ENCODE data around the gene MAP4K3. TPM values are rescaled to one million over a fixed set of nuclear protein-coding genes. Genes with fewer than 3 reads are reported as not detected.

Gene MAP4K3
- total and polyA plus RNA-seq, 2 of the 4 experiments (the other 2 are of a cell fraction): 13.2 to 32.6 TPM

- Histone ChIP-seq H2AFZ (replicated peaks; ENCODE audit: low read length, poor library complexity) (no peak overlapping the region), H3K79me1 (ENCODE audit: low read depth in 1 of 2, low read length in 2 of 2) (peaks cover 3 to 10% of the 10 kb centered on the region in 2 experiments; a peak in 2 of 4 replicates), H4K20me1 (ENCODE audit: insufficient read depth, low read length) (no peaks in the 10 kb centered on the region), H3K9ac (ENCODE audit: low read depth, low read length) (no peak overlapping the region), H3K27ac (ENCODE audit: insufficient read depth, low read length) (no peak overlapping the region), H2AK5ac (ENCODE audit: low read depth, low read length) (no peak overlapping the region), H3K4me2 (ENCODE audit: low read depth, low read length) (no peak overlapping the region), H3K4me3 (ENCODE audit: insufficient read depth, low read depth, low read length) (no peak overlapping the region), H4K91ac (ENCODE audit: insufficient read depth, low read depth, low read length) (no peak overlapping the region), H3K9me1 (ENCODE audit: insufficient read depth, low read length) (peaks cover 10% of the 10 kb centered on the region), H2BK120ac (ENCODE audit: low read depth, low read length) (no peak overlapping the region), H3K4ac (ENCODE audit: low read depth, low read length) (no peak overlapping the region), H3K9me3 (ENCODE audit: control insufficient read depth, insufficient read depth, low read length) (0 out of 2 replicates have a peak, but pooled peaks cover 2% of the 10 kb centered on the region), H3K36me3 (ENCODE audit: control insufficient read depth, insufficient read depth, low read length) (peaks cover 9% of the 10 kb centered on the region; the same call in 1 of the 2 replicates), H2BK20ac (ENCODE audit: low read depth, low read length) (no peak overlapping the region), H2BK15ac (ENCODE audit: low read depth, low read length) (no peak overlapping the region), H3K14ac (replicated peaks; ENCODE audit: low read depth, low read length) (no peak overlapping the region), H4K5ac (ENCODE audit: low read depth, low read length) (no peak overlapping the region), H3K23ac (ENCODE audit: low read depth, low read length) (no peak overlapping the region), H3K56ac (ENCODE audit: extremely low read depth, insufficient read depth, low read length) (no peak overlapping the region), H3K18ac (ENCODE audit: low read depth, low read length) (no peak overlapping the region), H2AK9ac (replicated peaks; ENCODE audit: low read depth, low read length, poor library complexity) (no peak overlapping the region), H3K27me3 (ENCODE audit: control insufficient read depth, insufficient read depth, low read length) (no peaks in the 10 kb centered on the region), H4K8ac (ENCODE audit: low read depth in 2 of 2, low read length in 2 of 2) (no peak overlapping the region), H2BK5ac (ENCODE audit: low read depth, low read length, poor library complexity, severe bottlenecking) (peak overlapping the region; percentile 67), H3K4me1 (ENCODE audit: control insufficient read depth, insufficient read depth, low read length) (peaks cover 4% of the 10 kb centered on the region; the same call in 1 of the 2 replicates)
- no TSS peak for BruUV-seq (replicated peaks)
- in situ Hi-C loops (cut with MboI; ENCODE audit: low sequenced_read_pairs) (no loop called here), intact Hi-C loops (cut with micrococcal nuclease) (no loop called here), dilution Hi-C loops (cut with HindIII; ENCODE audit: low sequenced_read_pairs, unreplicated experiment) (no loop called here)
- ChIA-PET POLR2A (ENCODE audit: unreplicated experiment) (interaction anchor here (0.6 kb wide), 1 partner anchor 24 kb away, joined by 4 read pairs; no protein-coding TSS in a partner anchor), CTCF (interaction anchor here (0.9 kb wide), 1 partner anchor 215 kb away, joined by 3 read pairs; no protein-coding TSS in a partner anchor)
- peak; percentile 72 for DNase-seq
- no CpG with 5 or more reads among the region's 2 CpGs for WGBS, 2 experiments (ENCODE audit: extremely low coverage in 2 of 2, insufficient read length in 1 of 2)
- peak; percentile 49 for ATAC-seq (ENCODE audit: low read depth)
- TF ChIP-seq, protein P1, sequence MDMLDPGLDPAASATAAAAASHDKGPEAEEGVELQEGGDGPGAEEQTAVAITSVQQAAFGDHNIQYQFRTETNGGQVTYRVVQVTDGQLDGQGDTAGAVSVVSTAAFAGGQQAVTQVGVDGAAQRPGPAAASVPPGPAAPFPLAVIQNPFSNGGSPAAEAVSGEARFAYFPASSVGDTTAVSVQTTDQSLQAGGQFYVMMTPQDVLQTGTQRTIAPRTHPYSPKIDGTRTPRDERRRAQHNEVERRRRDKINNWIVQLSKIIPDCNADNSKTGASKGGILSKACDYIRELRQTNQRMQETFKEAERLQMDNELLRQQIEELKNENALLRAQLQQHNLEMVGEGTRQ (IDR thresholded peaks at IDR 0.05; ENCODE audit: low read depth, low read length): peak; percentile 15; the same call in 1 of the 2 replicates
- TF ChIP-seq SMC3 (IDR thresholded peaks at IDR 0.05; ENCODE audit: low read depth, low read length): no peak
Measured at GRCh38 chr2:39481611-39482010, 44.5 kb upstream of the MAP4K3 start.

Data from IMR-90 (cell line).